HG02970 (cell line): Measurements from ENCODE around the gene CCT6A.
"Not testable (repeated sequence)": the region's sequence is repeated elsewhere in the genome, so short reads cannot be mapped to it uniquely, and the experiment has no call there.

ENCODE experiments used
- ATAC-seq: cut with Tn5 transposase; IDR thresholded peaks from one replicate; pipeline ENCODE4 v1.9.1; 2021; ENCODE audit warnings: mild to moderate bottlenecking, moderate library complexity, moderate number of reproducible peaks; ENCODE audit not compliant: unreplicated experiment, low FRiP score

Gene CCT6A

GRCh38 chr7:56097700-56098099 is 46.1 kb downstream of the CCT6A start:
- ATAC-seq: no peak

GRCh38 chr7:56098187-56099008 is 46.8 kb downstream of the CCT6A start:
- ATAC-seq: not testable (repeated sequence)

- no peak for ATAC-seq
Observed at GRCh38 chr7:56099653-56100052, 48.1 kb downstream of the CCT6A start.

GRCh38 chr7:56104138-56104537 is 52.6 kb downstream of the CCT6A start:
- not testable (repeated sequence) for ATAC-seq

- no peak for ATAC-seq
Observed at GRCh38 chr7:56105508-56105907, 53.9 kb downstream of the CCT6A start.

- peak; percentile 100 for ATAC-seq
Observed at GRCh38 chr7:56106108-56107073, 54.8 kb downstream of the CCT6A start, which contains the start of gene CHCHD2. CHCHD2 (minus strand) TSS chr7:56106476; CDS start chr7:56106413, 63 bp downstream.

GRCh38 chr7:56107954-56108258 is 56.3 kb downstream of the CCT6A start:
- no peak for ATAC-seq

- ATAC-seq: no peak
Observed at GRCh38 chr7:56110611-56111010, 59.0 kb downstream of the CCT6A start.

- ATAC-seq: not testable (repeated sequence)
Observed at GRCh38 chr7:56112244-56112643, 60.7 kb downstream of the CCT6A start.
